Activated effector memory CD4-positive, alpha-beta T cell treated with Interleukin-2 at 50 U/mL for 16 hours (primary cell): ENCODE measurements around the gene PCDHGB1.
"Not testable (repeated sequence)": the region's sequence is repeated elsewhere in the genome, so short reads cannot be mapped to it uniquely, and the experiment has no call there.

Source experiments
- DNase-seq: peaks from one replicate; pipeline ENCODE4 v3.0.0-alpha.2; 2020

PCDHGB1 gene

DNA sequence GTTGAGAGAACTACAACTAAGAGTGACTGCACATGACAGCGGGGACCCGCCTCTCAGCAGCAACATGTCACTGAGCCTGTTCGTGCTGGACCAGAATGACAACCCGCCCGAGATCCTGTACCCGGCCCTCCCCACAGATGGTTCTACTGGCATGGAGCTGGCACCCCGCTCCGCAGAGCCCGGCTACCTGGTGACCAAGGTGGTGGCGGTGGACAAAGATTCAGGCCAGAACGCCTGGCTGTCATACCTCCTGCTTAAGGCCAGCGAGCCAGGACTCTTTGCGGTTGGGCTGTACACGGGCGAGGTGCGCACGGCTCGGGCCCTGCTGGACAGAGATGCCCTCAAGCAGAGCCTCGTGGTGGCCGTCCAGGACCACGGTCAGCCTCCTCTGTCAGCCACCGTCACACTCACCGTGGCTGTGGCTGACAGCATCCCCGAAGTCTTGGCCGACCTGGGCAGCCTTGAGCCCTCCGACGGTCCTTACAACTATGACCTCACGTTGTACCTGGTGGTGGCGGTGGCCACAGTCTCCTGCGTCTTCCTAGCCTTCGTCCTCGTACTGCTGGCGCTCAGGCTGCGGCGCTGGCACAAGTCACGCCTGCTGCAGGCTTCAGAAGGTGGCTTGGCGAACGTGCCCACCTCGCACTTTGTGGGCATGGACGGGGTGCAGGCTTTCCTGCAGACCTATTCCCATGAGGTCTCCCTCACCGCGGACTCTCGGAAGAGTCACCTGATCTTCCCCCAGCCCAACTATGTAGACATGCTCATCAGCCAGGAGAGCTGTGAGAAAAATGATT, 34.8 kb downstream of the PCDHGB1 start:
- no peak for DNase-seq

- DNase-seq = not testable (repeated sequence)
Observed at GRCh38 chr5:141387557-141388311, 37.8 kb downstream of the PCDHGB1 start, which contains the start of gene PCDHGB4. Gene PCDHGB4 (plus strand): TSS chr5:141387698. CDS start chr5:141387885, 187 bp downstream.

DNA sequence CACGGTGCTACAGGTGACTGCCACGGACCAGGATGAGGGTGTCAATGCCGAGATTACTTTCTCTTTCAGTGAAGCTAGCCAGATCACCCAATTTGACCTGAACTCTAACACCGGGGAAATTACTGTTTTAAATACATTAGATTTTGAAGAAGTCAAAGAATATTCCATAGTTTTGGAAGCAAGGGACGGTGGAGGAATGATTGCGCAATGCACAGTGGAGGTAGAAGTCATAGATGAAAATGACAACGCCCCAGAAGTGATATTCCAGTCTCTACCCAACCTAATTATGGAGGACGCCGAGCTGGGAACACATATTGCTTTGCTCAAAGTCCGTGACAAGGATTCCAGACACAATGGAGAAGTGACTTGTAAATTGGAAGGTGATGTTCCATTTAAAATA, 38.8 kb downstream of the PCDHGB1 start:
- DNase-seq = no peak

GRCh38 chr5:141389153-141390042, 39.5 kb downstream of the PCDHGB1 start:
- no peak for DNase-seq

- no peak for DNase-seq
Observed at GRCh38 chr5:141392429-141393198, 42.7 kb downstream of the PCDHGB1 start, which contains the start of gene PCDHGA8. Gene PCDHGA8 (plus strand): TSS chr5:141392633. CDS start chr5:141392814, 181 bp downstream.

DNA sequence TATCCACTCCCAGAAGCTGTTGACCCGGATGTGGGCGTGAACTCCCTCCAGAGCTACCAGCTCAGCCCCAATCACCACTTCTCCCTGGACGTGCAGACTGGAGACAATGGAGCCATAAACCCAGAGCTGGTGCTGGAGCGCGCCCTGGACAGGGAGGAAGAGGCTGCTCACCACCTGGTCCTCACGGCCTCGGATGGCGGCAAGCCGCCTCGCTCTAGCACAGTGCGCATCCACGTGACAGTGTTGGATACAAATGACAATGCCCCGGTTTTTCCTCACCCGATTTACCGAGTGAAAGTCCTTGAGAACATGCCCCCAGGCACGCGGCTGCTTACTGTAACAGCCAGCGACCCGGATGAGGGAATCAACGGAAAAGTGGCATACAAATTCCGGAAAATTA, 43.4 kb downstream of the PCDHGB1 start:
- no peak for DNase-seq

DNA sequence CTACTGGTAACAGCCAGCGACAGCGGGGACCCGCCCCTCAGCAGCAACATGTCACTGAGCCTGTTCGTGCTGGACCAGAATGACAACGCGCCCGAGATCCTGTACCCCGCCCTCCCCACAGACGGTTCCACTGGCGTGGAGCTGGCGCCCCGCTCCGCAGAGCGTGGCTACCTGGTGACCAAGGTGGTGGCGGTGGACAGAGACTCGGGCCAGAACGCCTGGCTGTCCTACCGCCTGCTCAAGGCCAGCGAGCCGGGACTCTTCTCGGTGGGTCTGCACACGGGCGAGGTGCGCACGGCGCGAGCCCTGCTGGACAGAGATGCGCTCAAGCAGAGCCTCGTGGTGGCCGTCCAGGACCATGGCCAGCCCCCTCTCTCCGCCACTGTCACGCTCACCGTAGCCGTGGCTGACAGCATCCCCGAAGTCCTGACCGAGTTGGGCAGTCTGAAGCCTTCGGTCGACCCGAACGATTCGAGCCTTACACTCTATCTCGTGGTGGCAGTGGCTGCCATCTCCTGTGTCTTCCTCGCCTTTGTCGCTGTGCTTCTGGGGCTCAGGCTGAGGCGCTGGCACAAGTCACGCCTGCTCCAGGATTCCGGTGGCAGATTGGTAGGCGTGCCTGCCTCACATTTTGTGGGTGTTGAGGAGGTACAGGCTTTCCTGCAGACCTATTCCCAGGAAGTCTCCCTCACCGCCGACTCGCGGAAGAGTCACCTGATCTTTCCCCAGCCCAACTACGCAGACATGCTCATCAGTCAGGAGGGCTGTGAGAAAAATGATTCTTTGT, 44.7 kb downstream of the PCDHGB1 start:
- DNase-seq = not testable (repeated sequence)

DNA sequence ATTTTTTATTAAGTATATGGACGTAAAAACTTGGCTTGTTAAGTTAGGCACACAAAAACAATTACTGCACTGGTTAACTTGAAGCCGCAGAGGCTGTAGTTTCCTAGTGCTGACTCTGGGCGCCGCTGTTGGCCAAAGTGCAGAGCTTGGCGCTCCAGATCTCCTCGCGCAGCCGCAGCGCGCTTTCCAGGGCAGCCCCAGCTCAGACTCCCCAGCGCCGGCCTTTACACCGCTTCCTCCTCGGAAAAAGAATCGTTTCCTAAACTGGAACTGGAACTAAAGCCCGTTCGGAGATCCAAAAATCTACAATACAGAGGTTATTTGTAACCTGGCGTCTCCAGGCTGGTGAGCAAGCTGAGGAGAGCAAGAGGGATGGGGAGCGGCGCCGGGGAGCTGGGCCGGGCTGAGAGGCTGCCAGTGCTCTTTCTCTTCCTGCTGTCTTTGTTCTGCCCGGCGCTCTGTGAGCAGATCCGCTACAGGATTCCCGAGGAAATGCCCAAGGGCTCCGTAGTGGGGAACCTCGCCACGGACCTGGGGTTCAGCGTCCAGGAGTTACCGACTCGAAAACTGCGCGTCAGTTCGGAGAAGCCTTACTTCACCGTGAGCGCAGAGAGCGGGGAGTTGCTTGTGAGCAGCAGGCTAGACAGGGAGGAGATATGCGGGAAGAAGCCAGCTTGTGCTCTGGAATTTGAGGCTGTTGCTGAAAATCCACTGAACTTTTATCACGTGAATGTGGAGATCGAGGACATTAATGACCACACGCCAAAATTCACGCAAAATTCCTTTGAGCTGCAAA, 48.1 kb downstream of the PCDHGB1 start, which contains the start of gene PCDHGB5:
Gene PCDHGB5, plus strand, starts transcription at position 192 of the 796 bp plus-strand sequence. Its CDS starts 181 bp downstream, at position 373.
- DNase-seq = not testable (repeated sequence)

GRCh38 chr5:141398608-141399007, 48.7 kb downstream of the PCDHGB1 start:
- no peak for DNase-seq

DNA sequence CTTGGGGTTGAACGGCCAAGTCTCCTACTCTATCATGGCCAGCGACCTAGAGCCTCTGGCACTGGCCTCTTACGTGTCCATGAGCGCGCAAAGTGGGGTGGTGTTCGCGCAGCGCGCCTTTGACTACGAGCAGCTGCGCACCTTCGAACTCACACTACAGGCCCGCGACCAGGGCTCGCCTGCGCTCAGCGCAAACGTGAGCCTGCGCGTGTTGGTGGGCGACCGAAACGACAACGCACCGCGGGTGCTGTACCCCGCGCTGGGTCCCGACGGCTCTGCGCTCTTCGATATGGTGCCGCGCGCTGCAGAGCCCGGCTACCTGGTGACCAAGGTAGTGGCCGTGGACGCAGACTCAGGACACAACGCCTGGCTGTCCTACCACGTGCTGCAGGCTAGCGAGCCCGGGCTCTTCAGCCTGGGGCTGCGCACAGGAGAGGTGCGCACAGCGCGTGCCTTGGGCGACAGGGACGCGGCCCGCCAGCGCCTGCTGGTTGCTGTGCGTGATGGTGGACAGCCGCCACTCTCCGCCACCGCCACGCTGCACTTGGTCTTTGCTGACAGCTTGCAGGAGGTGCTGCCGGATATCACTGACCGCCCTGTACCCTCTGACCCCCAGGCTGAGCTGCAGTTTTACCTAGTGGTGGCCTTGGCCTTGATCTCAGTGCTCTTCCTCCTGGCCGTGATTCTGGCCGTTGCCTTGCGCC, 49.8 kb downstream of the PCDHGB1 start:
- no peak for DNase-seq
